Non-pigmented ciliary epithelial cell (primary cell): Measurements from ENCODE around the gene FUT1.
"Not testable (repeated sequence)": the region's sequence is repeated elsewhere in the genome, so short reads cannot be mapped to it uniquely, and the experiment has no call there.

ENCODE experiments used
- DNase-seq: peaks from one replicate; pipeline ENCODE4 v3.0.0-alpha.2; 2010; ENCODE audit warnings: low read depth

FUT1 gene

GRCh38 chr19:48718106-48718505 is 34.3 kb downstream of the FUT1 start:
- not testable (repeated sequence) for DNase-seq

- DNase-seq = no peak
Measured at GRCh38 chr19:48716562-48717291, 35.7 kb downstream of the FUT1 start.

- DNase-seq = no peak
Measured at GRCh38 chr19:48715681-48716171, 36.7 kb downstream of the FUT1 start.

GRCh38 chr19:48714759-48715675 is 37.4 kb downstream of the FUT1 start:
- no peak for DNase-seq

GRCh38 chr19:48713864-48714755 is 38.3 kb downstream of the FUT1 start:
- peak; percentile 93 for DNase-seq

- DNase-seq = no peak
Measured at GRCh38 chr19:48713041-48713863, 39.2 kb downstream of the FUT1 start.

- DNase-seq = no peak
Measured at GRCh38 chr19:48711106-48711662, 41.3 kb downstream of the FUT1 start.

GRCh38 chr19:48708471-48708870 is 44.0 kb downstream of the FUT1 start:
- no peak for DNase-seq

GRCh38 chr19:48705431-48705830 is 47.0 kb downstream of the FUT1 start:
- DNase-seq = no peak

GRCh38 chr19:48703316-48703715 is 49.1 kb downstream of the FUT1 start:
- no peak for DNase-seq

- no peak for DNase-seq
Measured at GRCh38 chr19:48702701-48703100, 49.7 kb downstream of the FUT1 start.

- DNase-seq = no peak
Measured at GRCh38 chr19:48698046-48698445, 54.4 kb downstream of the FUT1 start.
